ENCODE data around the gene MAFF.

DNA sequence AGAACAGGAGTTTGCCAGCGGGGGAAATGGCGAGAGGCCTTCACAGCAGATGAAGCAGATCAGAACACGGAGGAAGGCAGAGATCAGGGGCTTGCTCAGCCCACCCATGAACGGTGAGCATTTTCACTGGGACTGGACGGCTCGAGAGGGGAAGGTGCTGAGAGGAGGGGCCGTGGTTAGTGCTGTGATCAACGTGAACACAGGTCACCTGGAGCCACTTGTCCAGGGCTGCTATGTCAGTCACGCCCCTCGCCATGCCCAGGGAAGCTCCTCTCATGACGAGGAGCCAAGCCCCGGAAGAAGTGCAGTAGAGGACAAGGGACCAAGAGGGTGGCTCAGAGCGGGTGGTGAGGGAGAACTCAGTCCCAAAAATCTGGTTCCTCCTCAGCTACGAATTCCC is 27.2 kb upstream of the MAFF start:
- no peak for TF ChIP-seq POLR2A (IDR thresholded peaks at IDR 0.05)
- TF ChIP-seq, protein P1, sequence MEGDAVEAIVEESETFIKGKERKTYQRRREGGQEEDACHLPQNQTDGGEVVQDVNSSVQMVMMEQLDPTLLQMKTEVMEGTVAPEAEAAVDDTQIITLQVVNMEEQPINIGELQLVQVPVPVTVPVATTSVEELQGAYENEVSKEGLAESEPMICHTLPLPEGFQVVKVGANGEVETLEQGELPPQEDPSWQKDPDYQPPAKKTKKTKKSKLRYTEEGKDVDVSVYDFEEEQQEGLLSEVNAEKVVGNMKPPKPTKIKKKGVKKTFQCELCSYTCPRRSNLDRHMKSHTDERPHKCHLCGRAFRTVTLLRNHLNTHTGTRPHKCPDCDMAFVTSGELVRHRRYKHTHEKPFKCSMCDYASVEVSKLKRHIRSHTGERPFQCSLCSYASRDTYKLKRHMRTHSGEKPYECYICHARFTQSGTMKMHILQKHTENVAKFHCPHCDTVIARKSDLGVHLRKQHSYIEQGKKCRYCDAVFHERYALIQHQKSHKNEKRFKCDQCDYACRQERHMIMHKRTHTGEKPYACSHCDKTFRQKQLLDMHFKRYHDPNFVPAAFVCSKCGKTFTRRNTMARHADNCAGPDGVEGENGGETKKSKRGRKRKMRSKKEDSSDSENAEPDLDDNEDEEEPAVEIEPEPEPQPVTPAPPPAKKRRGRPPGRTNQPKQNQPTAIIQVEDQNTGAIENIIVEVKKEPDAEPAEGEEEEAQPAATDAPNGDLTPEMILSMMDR (IDR thresholded peaks at IDR 0.05) = no peak

Measured in uterus (tissue), 2 donors.